ENCODE measurements around the gene C1QTNF5. TPM values are rescaled to one million over a fixed set of nuclear protein-coding genes. Genes with fewer than 3 reads are reported as not detected.

C1QTNF5 gene
- total RNA-seq, 1 donor: 41.3 TPM

DNA sequence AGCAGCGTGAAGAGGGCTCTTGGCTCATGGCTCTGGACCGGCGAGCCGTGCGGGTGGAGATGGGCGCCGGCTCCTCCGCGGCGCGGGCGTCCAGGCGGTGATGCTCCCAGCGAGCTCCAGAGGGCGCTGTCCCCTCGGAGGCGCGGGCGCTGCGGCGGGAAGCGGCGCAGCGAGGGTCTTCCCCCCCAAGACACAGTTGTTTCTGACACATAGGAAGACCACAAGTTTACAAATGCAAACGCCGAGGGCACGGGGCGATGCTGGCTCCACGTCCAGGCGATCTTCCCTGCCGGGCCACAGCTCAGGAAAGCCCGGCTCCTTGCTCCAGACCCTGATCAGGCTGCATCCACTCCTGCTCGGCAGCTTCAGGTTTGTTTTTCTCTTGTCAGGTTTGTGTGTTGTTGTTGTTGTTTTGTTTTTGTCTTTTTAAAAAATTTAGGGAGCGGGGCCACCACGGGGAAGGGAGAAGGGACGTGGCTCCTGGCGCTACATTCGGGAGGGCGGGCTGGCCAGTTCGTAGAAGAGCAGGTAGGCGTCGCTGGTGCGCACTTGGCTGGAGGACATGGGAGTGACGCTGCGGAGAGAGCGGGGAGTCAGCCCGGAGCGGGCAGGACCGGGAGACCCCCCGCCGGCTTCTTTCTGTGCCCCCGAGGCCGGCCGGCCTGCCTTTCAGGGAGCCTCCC lies 15.8 kb upstream of the C1QTNF5 start:
- H4K20me1 ChIP-seq (ENCODE audit: insufficient read depth, low read length): no peaks in the 10 kb centered on the region
- H3K9me3 ChIP-seq (ENCODE audit: low read depth, low read length): no peaks in the 10 kb centered on the region
- DNase-seq (ENCODE audit: insufficient read length, low spot score, missing footprints): peak; percentile 99
- H3K27ac ChIP-seq (ENCODE audit: low read depth, low read length): peak overlapping the region; percentile 47
- peak overlapping the region; percentile 96 for H2AFZ ChIP-seq (ENCODE audit: low read length)
- peak overlapping the region; percentile 99 for H3K4me2 ChIP-seq (ENCODE audit: insufficient read depth, low read length)
- peaks cover 7% of the 10 kb centered on the region for H3K27me3 ChIP-seq (ENCODE audit: insufficient read depth, low read length)
- peak overlapping the region; percentile 82 for H3K4me3 ChIP-seq (ENCODE audit: insufficient read depth, low read length)
- no peaks in the 10 kb centered on the region for H3K79me2 ChIP-seq (ENCODE audit: insufficient read depth, low read length)
- peaks cover 14% of the 10 kb centered on the region for H3K4me1 ChIP-seq (ENCODE audit: insufficient read depth, low read length)
- TF ChIP-seq, protein P1, sequence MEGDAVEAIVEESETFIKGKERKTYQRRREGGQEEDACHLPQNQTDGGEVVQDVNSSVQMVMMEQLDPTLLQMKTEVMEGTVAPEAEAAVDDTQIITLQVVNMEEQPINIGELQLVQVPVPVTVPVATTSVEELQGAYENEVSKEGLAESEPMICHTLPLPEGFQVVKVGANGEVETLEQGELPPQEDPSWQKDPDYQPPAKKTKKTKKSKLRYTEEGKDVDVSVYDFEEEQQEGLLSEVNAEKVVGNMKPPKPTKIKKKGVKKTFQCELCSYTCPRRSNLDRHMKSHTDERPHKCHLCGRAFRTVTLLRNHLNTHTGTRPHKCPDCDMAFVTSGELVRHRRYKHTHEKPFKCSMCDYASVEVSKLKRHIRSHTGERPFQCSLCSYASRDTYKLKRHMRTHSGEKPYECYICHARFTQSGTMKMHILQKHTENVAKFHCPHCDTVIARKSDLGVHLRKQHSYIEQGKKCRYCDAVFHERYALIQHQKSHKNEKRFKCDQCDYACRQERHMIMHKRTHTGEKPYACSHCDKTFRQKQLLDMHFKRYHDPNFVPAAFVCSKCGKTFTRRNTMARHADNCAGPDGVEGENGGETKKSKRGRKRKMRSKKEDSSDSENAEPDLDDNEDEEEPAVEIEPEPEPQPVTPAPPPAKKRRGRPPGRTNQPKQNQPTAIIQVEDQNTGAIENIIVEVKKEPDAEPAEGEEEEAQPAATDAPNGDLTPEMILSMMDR (IDR thresholded peaks at IDR 0.05; ENCODE audit: extremely low read depth, low read depth, low read length): peak; percentile 71
- H3K36me3 ChIP-seq (ENCODE audit: insufficient read depth, low read length): no peaks in the 10 kb centered on the region

DNA sequence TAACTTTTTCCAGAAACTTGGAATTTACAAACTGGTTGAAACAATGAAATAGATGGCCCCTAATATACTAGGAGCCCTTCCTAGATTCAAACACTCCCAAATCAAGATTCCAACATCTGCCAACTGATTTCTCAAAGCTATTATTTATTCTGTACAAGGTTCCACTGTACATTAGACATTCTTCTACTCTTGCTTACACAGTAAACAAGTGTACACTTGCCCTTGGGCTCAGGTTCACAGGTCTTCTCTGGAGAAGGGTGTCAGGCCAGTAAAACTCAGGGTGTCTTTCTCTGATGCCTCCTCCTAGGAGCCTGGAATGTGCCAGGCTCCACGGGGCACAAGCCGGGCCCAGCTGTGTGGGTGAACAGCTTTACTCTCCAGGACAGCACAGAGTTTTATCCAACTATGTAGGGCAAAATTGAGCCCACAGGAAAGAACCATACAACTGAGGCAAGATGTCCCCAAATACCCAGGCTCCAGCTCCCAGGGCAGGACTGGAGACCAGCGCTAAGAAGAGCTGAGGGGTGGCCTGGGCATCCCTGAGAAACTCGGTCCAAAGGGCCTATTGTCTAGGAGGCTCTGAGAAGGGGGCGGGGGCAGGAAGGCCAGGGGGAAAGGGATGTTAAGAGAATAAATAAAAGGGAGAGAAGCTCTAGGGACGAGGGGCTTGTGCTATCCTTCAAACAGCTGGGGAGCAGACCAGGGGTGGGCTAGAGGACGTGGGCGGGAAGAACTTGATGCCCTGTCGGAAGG lies 14.6 kb upstream of the C1QTNF5 start:
- no peak overlapping the region for H2AFZ ChIP-seq (ENCODE audit: low read length)
- DNase-seq (ENCODE audit: insufficient read length, low spot score, missing footprints): peak; percentile 73
- no peak overlapping the region for H3K27ac ChIP-seq (ENCODE audit: low read depth, low read length)
- H3K27me3 ChIP-seq (ENCODE audit: insufficient read depth, low read length): peaks cover 7% of the 10 kb centered on the region
- peaks cover 5% of the 10 kb centered on the region for H3K4me1 ChIP-seq (ENCODE audit: insufficient read depth, low read length)
- no peak overlapping the region for H3K4me3 ChIP-seq (ENCODE audit: insufficient read depth, low read length)
- H3K79me2 ChIP-seq (ENCODE audit: insufficient read depth, low read length): no peaks in the 10 kb centered on the region
- H3K36me3 ChIP-seq (ENCODE audit: insufficient read depth, low read length): no peaks in the 10 kb centered on the region
- TF ChIP-seq, protein P1 (IDR thresholded peaks at IDR 0.05; ENCODE audit: extremely low read depth, low read depth, low read length): no peak
- no peaks in the 10 kb centered on the region for H4K20me1 ChIP-seq (ENCODE audit: insufficient read depth, low read length)
- no peak overlapping the region for H3K4me2 ChIP-seq (ENCODE audit: insufficient read depth, low read length)
- H3K9me3 ChIP-seq (ENCODE audit: low read depth, low read length): no peaks in the 10 kb centered on the region

DNA sequence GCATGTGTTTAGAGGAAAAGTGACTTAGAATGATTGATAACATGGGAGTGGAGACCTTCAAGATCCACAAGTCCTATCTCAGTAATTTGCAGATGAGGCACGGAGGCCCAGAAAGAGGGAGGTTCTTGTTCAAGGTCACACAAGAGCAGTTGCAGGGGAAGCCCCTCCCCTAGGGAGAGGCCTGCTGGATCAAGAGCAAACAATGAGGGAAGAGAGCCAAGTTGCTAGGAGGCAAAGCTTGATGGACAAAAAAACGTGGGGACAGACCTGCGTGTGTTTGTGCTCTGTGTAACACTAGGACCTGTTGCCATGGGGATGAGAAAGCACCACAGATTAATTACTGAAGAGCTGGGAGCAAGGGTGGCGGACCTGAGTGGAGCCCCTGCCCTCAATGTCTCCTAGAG lies 12.2 kb upstream of the C1QTNF5 start:
- Histone ChIP-seq H3K79me2 (ENCODE audit: insufficient read depth, low read length) (no peaks in the 10 kb centered on the region), H3K4me2 (ENCODE audit: insufficient read depth, low read length) (no peak overlapping the region), H3K36me3 (ENCODE audit: insufficient read depth, low read length) (no peaks in the 10 kb centered on the region), H3K4me1 (ENCODE audit: insufficient read depth, low read length) (peaks cover 5% of the 10 kb centered on the region), H3K27ac (ENCODE audit: low read depth, low read length) (no peak overlapping the region), H4K20me1 (ENCODE audit: insufficient read depth, low read length) (no peaks in the 10 kb centered on the region), H3K4me3 (ENCODE audit: insufficient read depth, low read length) (no peak overlapping the region), H3K27me3 (ENCODE audit: insufficient read depth, low read length) (peaks cover 11% of the 10 kb centered on the region), H3K9me3 (ENCODE audit: low read depth, low read length) (no peaks in the 10 kb centered on the region), H2AFZ (ENCODE audit: low read length) (no peak overlapping the region)
- DNase-seq (ENCODE audit: insufficient read length, low spot score, missing footprints): peak; percentile 75
- TF ChIP-seq, protein P1 (IDR thresholded peaks at IDR 0.05; ENCODE audit: extremely low read depth, low read depth, low read length): no peak

DNA sequence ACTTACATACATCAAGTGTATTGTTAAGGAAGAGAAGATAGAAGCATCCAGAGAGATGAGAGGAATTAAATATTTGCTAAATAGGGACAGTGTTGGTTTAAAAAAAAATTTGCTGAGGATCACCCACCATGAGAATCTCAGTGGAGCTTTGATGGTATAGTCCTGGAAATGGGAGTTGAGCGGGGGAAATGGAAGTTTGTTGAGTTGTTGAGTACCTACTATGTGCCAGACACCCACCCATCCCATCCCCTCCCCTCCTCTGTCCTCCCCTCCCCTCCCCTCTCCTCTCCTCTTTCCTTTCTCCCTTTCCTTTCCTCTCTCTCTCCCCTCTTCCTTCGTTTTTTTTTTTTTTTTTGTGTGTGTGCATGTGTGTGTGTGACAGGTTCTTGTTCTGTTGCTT lies 10.5 kb upstream of the C1QTNF5 start:
- TF ChIP-seq, protein P1 (IDR thresholded peaks at IDR 0.05; ENCODE audit: extremely low read depth, low read depth, low read length): no peak
- H2AFZ ChIP-seq (ENCODE audit: low read length): no peak overlapping the region
- H3K27ac ChIP-seq (ENCODE audit: low read depth, low read length): no peak overlapping the region
- H3K4me3 ChIP-seq (ENCODE audit: insufficient read depth, low read length): no peak overlapping the region
- H3K27me3 ChIP-seq (ENCODE audit: insufficient read depth, low read length): peaks cover 18% of the 10 kb centered on the region
- H3K9me3 ChIP-seq (ENCODE audit: low read depth, low read length): no peaks in the 10 kb centered on the region
- no peak overlapping the region for H3K4me2 ChIP-seq (ENCODE audit: insufficient read depth, low read length)
- no peaks in the 10 kb centered on the region for H4K20me1 ChIP-seq (ENCODE audit: insufficient read depth, low read length)
- no peaks in the 10 kb centered on the region for H3K79me2 ChIP-seq (ENCODE audit: insufficient read depth, low read length)
- H3K36me3 ChIP-seq (ENCODE audit: insufficient read depth, low read length): no peaks in the 10 kb centered on the region
- H3K4me1 ChIP-seq (ENCODE audit: insufficient read depth, low read length): peaks cover 1% of the 10 kb centered on the region
- DNase-seq (ENCODE audit: insufficient read length, low spot score, missing footprints): no peak
